WTC11 (cell line): ENCODE data around the gene RPTOR.

Experiments
- ATF3 ChIP-seq: sonication (generic); formaldehyde crosslinking; conservative IDR thresholded peaks from 2 replicates; pipeline ENCODE4 v1.8.1; 2022; ENCODE audit warnings: mild to moderate bottlenecking, missing genetic modification reagents
- CTCF ChIP-seq: fragments of 200-600 bp; IDR thresholded peaks from 2 replicates; pipeline ENCODE4 v1.8.0; 2022; ENCODE audit warnings: antibody characterized with exemption
- ESRRA ChIP-seq: sonication (generic); formaldehyde crosslinking; IDR thresholded peaks from 2 replicates; pipeline ENCODE4 v1.8.1; 2022; ENCODE audit warnings: mild to moderate bottlenecking, missing genetic modification reagents, borderline replicate concordance
- FOXK1 ChIP-seq: sonication (generic); formaldehyde crosslinking; IDR thresholded peaks from 2 replicates; pipeline ENCODE4 v1.8.0; 2022; ENCODE audit warnings: mild to moderate bottlenecking, moderate library complexity, missing genetic modification reagents
- KAT7 ChIP-seq: sonication (generic); formaldehyde crosslinking; IDR thresholded peaks from 2 replicates; pipeline ENCODE4 v1.8.1; 2023; ENCODE audit warnings: missing genetic modification reagents, mild to moderate bottlenecking, borderline replicate concordance
- SMAD3 ChIP-seq: sonication (generic); formaldehyde crosslinking; IDR thresholded peaks from 2 replicates; pipeline ENCODE4 v1.8.0; 2022; ENCODE audit warnings: missing genetic modification reagents, mild to moderate bottlenecking, borderline replicate concordance
- SP1 ChIP-seq: sonication (generic); formaldehyde crosslinking; conservative IDR thresholded peaks from 2 replicates; pipeline ENCODE4 v1.8.1; 2022; ENCODE audit warnings: missing genetic modification reagents
- TP53 ChIP-seq: sonication (generic); formaldehyde crosslinking; IDR thresholded peaks from 2 replicates; pipeline ENCODE4 v1.8.1; 2023; ENCODE audit warnings: mild to moderate bottlenecking, missing genetic modification reagents
- ZNF138 ChIP-seq: sonication (generic); formaldehyde crosslinking; conservative IDR thresholded peaks from 2 replicates; pipeline ENCODE4 v1.8.1; 2022; ENCODE audit warnings: mild to moderate bottlenecking, moderate library complexity, missing genetic modification reagents

DNA sequence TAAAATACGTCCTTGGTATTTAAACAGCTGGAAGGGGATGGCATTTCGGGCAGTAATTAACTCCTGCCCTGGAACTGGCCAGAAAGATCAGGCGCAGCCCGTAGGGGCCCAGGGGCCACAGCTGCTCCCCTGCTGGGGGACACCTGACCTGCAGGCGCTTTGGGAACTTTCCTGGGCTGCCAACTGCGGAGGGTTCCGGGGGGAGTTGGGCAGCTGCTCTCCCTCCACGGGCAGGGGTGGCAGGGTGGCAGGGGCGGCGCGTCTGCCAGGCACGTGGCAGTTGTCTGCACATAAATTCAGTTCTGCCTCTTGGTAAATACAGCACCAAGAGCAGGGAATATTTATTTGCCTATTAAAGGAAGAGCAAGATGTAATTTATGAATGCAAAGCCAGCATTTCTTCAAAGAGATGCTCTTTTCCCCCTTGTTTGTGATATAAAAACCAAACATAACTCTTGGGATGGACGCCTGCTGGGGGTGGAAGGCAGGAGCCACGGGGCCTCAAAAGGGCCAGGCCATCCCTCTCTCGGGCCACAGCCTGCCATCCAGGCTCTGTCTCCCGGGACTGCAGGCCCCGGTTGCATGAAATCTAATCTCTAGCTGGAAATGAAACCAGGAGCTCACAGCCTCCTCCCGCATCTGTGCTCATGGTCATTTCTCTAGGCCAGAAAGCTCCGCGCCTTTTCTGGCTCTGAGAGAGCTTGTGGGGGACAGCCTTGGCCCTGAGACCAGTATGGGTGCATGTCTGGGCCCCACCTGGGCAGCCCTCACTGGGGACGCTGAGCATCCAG, 417.1 kb downstream of the RPTOR start:
- TF ChIP-seq KAT7 (no peak), SP1 (CRISPR knock-in tag) (no peak), ESRRA (CRISPR knock-in tag) (no peak), FOXK1 (CRISPR knock-in tag) (no peak), CTCF (no peak), ZNF138 (no peak), TP53 (CRISPR knock-in tag) (no peak), SMAD3 (CRISPR knock-in tag) (no peak), ATF3 (CRISPR knock-in tag) (no peak)
